ENCODE measurements around the gene RPS28. TPM values are rescaled to one million over a fixed set of nuclear protein-coding genes. Genes with fewer than 3 reads are reported as not detected.
"Not testable (repeated sequence)": the region's sequence is repeated elsewhere in the genome, so short reads cannot be mapped to it uniquely, and the experiment has no call there.

Gene RPS28
- total RNA-seq, 2 donors from 2014 or later: 2,364 to 2,621 TPM

DNA sequence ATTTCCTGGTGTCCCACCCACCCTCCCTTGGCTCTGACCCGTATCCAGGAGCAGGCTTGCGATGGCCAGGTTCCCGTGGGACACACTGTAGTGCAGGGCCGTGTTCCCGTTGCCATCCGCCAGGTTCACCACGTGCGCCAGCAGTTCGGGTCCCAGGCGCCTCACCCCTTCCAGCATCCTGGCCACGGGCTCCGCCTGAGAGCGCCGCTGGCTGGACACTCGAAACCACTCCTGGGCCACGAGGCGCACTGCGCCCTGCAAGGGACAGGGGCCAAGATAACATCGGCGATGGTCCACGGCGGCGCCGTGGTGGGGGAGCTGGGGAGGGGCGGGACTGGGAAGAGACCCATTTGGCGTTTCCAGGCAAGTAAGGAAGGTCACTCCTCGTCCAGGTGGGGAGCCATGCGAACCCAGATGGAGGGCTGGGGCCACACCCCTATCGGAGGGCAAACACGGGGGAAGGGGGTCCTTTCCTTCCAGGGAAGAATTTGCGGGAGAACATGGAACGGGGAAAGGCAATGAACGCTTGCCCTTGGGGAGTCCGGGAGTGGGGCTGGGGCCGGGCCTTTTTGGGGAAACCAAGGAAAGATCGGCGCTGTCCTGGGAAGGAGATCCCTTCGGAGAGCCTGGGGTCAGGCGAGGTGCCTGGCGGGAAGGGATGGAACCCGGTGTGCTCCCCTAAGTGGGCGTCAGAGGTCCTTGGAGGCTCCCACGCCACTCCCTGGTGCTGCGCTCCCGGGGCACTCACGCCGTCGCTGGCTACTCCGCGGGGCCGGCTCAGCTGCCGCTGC lies 11.9 kb downstream of the RPS28 start:
- Mint-ChIP-seq H3K36me3 (ENCODE audit: low read depth) (no peaks in the 10 kb centered on the region), H3K27me3 (peaks cover 10% of the 10 kb centered on the region), H3K4me1 (peaks cover 6% of the 10 kb centered on the region), H3K27ac (no peak overlapping the region), H3K4me3 (no peak overlapping the region), H3K9me3 (no peaks in the 10 kb centered on the region)
- no peak for ATAC-seq (replicated peaks)

- H3K4me3 Mint-ChIP-seq: no peak overlapping the region
- H3K27me3 Mint-ChIP-seq: peaks cover 12% of the 10 kb centered on the region
- H3K27ac Mint-ChIP-seq: no peak overlapping the region
- ATAC-seq (replicated peaks): no peak
- no peaks in the 10 kb centered on the region for H3K9me3 Mint-ChIP-seq
- no peaks in the 10 kb centered on the region for H3K36me3 Mint-ChIP-seq (ENCODE audit: low read depth)
- peaks cover 6% of the 10 kb centered on the region for H3K4me1 Mint-ChIP-seq
Observed at GRCh38 chr19:8333767-8334457, 12.6 kb downstream of the RPS28 start.

GRCh38 chr19:8334458-8335342 lies 13.4 kb downstream of the RPS28 start:
- H3K36me3 Mint-ChIP-seq (ENCODE audit: low read depth): no peaks in the 10 kb centered on the region
- H3K9me3 Mint-ChIP-seq: no peaks in the 10 kb centered on the region
- no peak overlapping the region for H3K4me3 Mint-ChIP-seq
- H3K27ac Mint-ChIP-seq: no peak overlapping the region
- H3K4me1 Mint-ChIP-seq: peaks cover 4% of the 10 kb centered on the region
- H3K27me3 Mint-ChIP-seq: peaks cover 12% of the 10 kb centered on the region
- ATAC-seq (replicated peaks): peak; percentile 67

- no peaks in the 10 kb centered on the region for H3K9me3 Mint-ChIP-seq
- ATAC-seq (replicated peaks): peak; percentile 63
- H3K36me3 Mint-ChIP-seq (ENCODE audit: low read depth): no peaks in the 10 kb centered on the region
- peaks cover 12% of the 10 kb centered on the region for H3K27me3 Mint-ChIP-seq
- H3K4me1 Mint-ChIP-seq: no peaks in the 10 kb centered on the region
- no peak overlapping the region for H3K27ac Mint-ChIP-seq
- H3K4me3 Mint-ChIP-seq: peak overlapping the region; percentile 27
Observed at GRCh38 chr19:8335343-8336071, 14.2 kb downstream of the RPS28 start.

GRCh38 chr19:8336072-8336569 lies 14.8 kb downstream of the RPS28 start:
- no peak overlapping the region for H3K27ac Mint-ChIP-seq
- peak overlapping the region; percentile 27 for H3K4me3 Mint-ChIP-seq
- H3K36me3 Mint-ChIP-seq (ENCODE audit: low read depth): no peaks in the 10 kb centered on the region
- H3K4me1 Mint-ChIP-seq: no peaks in the 10 kb centered on the region
- ATAC-seq (replicated peaks): no peak
- peaks cover 12% of the 10 kb centered on the region for H3K27me3 Mint-ChIP-seq
- H3K9me3 Mint-ChIP-seq: no peaks in the 10 kb centered on the region

DNA sequence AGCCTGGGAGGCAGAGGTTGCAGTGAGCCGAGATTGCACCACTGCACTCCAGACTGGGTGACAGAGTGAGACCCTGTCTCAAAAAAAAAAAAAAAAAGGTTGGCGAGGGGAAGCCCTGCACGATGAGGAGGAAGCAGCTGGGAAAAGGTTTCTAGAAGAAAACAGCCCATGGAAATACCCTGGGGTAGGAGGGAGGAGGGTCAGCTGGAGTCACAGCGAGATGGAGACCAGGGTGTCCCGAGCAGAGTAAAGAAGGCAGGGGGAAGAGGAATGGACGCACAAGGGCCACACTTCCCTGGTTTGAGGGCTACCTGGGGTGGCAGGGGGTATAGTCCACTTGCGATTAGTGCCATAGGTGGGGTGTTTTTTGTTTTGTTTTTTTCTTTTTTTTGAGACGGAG lies 15.4 kb downstream of the RPS28 start:
- ATAC-seq (replicated peaks): no peak
- H3K4me3 Mint-ChIP-seq: no peak overlapping the region
- H3K27me3 Mint-ChIP-seq: peaks cover 12% of the 10 kb centered on the region
- no peaks in the 10 kb centered on the region for H3K36me3 Mint-ChIP-seq (ENCODE audit: low read depth)
- H3K27ac Mint-ChIP-seq: no peak overlapping the region
- H3K4me1 Mint-ChIP-seq: no peaks in the 10 kb centered on the region
- no peaks in the 10 kb centered on the region for H3K9me3 Mint-ChIP-seq

- H3K9me3 Mint-ChIP-seq: no peaks in the 10 kb centered on the region
- H3K4me3 Mint-ChIP-seq: no peak overlapping the region
- no peaks in the 10 kb centered on the region for H3K4me1 Mint-ChIP-seq
- peaks cover 12% of the 10 kb centered on the region for H3K27me3 Mint-ChIP-seq
- no peak for ATAC-seq (replicated peaks)
- H3K36me3 Mint-ChIP-seq (ENCODE audit: low read depth): no peaks in the 10 kb centered on the region
- H3K27ac Mint-ChIP-seq: no peak overlapping the region
Observed at GRCh38 chr19:8337728-8338127, 16.4 kb downstream of the RPS28 start.

DNA sequence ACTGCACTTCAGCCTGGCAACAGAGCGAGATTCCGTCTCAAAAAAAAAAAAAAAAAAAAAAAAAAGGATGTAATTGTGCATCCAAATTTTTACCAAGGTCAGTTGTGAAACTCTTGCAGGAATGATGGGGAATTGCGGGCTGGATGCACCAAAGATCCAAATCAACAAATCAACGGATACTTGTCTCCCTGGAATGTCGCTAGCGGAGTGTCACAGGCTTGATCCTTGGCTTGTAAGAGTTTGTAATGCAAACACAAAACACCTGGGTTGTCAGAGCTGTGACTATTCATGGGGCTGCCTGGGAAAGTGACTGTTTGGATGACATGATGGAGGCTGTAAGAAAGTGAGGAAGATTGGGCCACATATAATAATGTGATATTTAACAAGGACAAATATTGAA lies 17.5 kb downstream of the RPS28 start:
- H3K4me3 Mint-ChIP-seq: no peak overlapping the region
- no peak for ATAC-seq (replicated peaks)
- H3K27me3 Mint-ChIP-seq: peaks cover 12% of the 10 kb centered on the region
- no peak overlapping the region for H3K27ac Mint-ChIP-seq
- no peaks in the 10 kb centered on the region for H3K36me3 Mint-ChIP-seq (ENCODE audit: low read depth)
- H3K9me3 Mint-ChIP-seq: no peaks in the 10 kb centered on the region
- H3K4me1 Mint-ChIP-seq: peaks cover 4% of the 10 kb centered on the region

DNA sequence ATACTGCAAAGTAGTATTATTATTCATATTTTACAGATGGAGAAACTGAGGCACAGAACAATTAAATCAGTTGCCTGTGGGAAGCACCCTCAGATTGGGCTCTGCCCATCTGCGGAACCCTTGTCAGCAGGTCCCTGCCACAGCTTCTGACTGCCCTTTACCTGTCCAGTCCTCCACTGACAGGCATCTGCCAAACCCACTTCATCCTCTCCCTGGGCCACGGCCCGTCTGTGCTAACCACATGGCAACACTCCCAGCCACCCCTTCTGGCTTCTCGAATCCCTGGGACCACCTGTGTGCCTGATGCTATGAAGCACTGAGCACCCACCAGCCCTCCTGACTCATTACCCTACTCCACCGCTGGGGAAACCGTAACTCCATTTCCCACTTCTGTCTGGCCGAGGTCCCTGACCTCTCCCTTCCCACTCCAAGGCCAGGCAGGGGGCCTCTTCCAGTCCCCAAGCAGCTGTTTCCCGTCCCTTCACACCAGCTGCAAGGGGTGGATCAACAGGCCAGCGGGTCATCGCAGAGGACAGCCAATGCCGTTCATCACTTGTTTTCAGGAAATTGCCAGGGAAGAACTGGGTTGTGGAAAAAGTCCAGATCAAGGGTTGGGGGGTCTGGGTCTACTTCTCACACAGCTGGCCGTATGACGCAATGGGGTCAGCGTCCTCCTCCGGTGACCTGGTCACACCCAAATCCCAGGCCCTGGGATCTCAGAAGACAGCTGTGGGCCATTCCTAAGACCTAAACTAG lies 19.2 kb downstream of the RPS28 start:
- Mint-ChIP-seq H3K36me3 (ENCODE audit: low read depth) (no peaks in the 10 kb centered on the region), H3K4me3 (no peak overlapping the region), H3K9me3 (no peaks in the 10 kb centered on the region), H3K27me3 (peaks cover 12% of the 10 kb centered on the region), H3K27ac (no peak overlapping the region), H3K4me1 (peaks cover 4% of the 10 kb centered on the region)
- no peak for ATAC-seq (replicated peaks)

- H3K27me3 Mint-ChIP-seq; H3K9me3 Mint-ChIP-seq; H3K36me3 Mint-ChIP-seq (ENCODE audit: low read depth); ATAC-seq (replicated peaks); H3K4me1 Mint-ChIP-seq; H3K27ac Mint-ChIP-seq: not testable (repeated sequence)
- peak overlapping the region; percentile 80 for H3K4me3 Mint-ChIP-seq
Observed at GRCh38 chr19:8341504-8341903, 20.2 kb downstream of the RPS28 start.

DNA sequence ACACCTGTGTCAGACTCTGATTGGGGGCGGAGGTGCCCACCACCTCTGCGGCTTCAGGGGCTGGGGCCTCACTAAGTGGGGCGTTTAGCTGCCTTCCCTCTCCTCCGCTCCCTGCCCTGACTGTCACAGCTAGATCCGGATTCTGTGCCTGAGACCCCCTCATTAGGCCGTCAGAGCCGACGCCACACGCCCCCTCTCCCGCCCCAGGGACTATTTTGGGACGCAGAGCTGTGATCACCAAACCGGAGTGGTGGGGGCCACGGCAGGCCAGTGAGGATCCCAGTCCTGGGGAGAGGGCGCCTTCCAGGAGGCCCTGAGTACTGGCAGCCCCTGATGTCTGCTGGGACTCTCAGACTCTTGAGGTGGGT lies 21.0 kb downstream of the RPS28 start:
- peak overlapping the region; percentile 80 for H3K4me3 Mint-ChIP-seq
- ATAC-seq (replicated peaks): no peak
- H3K36me3 Mint-ChIP-seq (ENCODE audit: low read depth): no peaks in the 10 kb centered on the region
- peaks cover 4% of the 10 kb centered on the region for H3K27me3 Mint-ChIP-seq
- no peak overlapping the region for H3K27ac Mint-ChIP-seq
- no peaks in the 10 kb centered on the region for H3K9me3 Mint-ChIP-seq
- peaks cover 4% of the 10 kb centered on the region for H3K4me1 Mint-ChIP-seq

GRCh38 chr19:8342684-8343482 lies 21.6 kb downstream of the RPS28 start, which contains the start of gene KANK3:
Gene KANK3, minus strand, starts transcription at chr19:8343262. Its CDS starts 5,434 bp downstream, at chr19:8337828.
- ATAC-seq (replicated peaks): peak; percentile 100
- Mint-ChIP-seq H3K4me1 (peaks cover 4% of the 10 kb centered on the region), H3K36me3 (ENCODE audit: low read depth) (no peaks in the 10 kb centered on the region), H3K27me3 (peaks cover 4% of the 10 kb centered on the region), H3K27ac (peak within 1 kb of the TSS; percentile 67), H3K4me3 (peak within 1 kb of the TSS; percentile 80), H3K9me3 (no peaks in the 10 kb centered on the region)

- H3K4me1 Mint-ChIP-seq: peaks cover 4% of the 10 kb centered on the region
- peak overlapping the region; percentile 67 for H3K27ac Mint-ChIP-seq
- peak; percentile 4 for ATAC-seq (replicated peaks)
- no peaks in the 10 kb centered on the region for H3K9me3 Mint-ChIP-seq
- no peaks in the 10 kb centered on the region for H3K36me3 Mint-ChIP-seq (ENCODE audit: low read depth)
- H3K4me3 Mint-ChIP-seq: peak overlapping the region; percentile 80
- no peaks in the 10 kb centered on the region for H3K27me3 Mint-ChIP-seq
Observed at GRCh38 chr19:8343483-8343844, 22.2 kb downstream of the RPS28 start.
